CD4-positive, alpha-beta T cell treated with Interleukin-17A for 1 hour (primary cell): Measurements from ENCODE around the gene PRCC.
"Not testable (repeated sequence)": the region's sequence is repeated elsewhere in the genome, so short reads cannot be mapped to it uniquely, and the experiment has no call there.

Experiments used
- DNase-seq: peaks from one replicate; pipeline ENCODE4 v3.0.0-alpha.2; 2020

The PRCC gene

DNA sequence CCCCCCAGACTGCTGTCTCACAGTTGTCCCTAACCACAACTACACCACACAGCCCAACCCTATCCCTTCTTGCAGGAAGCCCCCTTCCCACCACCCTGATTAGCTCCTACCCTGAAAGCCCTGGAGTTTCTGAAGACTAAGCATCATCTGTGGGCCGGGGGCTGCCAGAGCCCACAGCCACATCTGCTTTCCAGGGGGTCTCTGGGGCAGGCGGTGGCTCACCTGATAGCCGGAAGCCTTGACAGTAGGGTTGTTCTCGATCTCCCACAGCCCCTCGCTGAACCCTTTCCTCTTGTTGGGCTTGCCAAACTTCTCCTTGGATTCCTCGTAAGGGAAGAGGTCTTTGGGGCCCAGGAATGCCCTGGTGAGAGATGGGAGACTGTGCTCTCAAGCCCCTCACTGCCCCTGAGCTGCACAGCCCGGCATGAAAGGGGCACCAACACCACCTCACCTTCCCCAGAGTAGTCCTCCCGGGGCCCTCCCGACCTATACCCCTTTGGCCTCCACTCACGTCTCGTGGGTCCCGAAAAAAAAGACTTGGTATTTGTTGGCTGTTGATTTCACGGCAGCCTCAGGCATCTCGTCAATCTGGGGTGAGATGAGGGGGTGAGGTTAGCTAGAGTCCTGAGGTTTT is 22.4 kb upstream of the PRCC start:
- DNase-seq, result no peak

DNA sequence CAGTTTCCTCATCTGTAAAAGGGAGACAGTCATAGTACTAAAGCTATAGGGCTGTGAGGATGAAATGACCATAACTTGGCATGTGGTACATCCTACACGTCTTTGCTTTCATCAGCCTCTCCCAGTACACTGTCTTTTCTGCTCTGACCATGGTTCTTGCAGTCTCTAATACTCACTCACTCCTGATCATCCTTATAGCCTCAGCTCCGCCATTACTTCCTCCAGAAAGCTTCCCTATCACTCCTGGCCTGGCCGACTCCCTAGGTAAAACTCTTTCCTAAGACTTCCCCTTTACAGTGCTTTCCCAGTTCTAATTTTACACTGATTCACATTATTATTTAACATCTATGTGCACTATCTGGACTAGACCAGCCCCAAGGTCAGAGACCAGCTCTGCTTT is 21.5 kb upstream of the PRCC start:
- DNase-seq, result no peak

DNA sequence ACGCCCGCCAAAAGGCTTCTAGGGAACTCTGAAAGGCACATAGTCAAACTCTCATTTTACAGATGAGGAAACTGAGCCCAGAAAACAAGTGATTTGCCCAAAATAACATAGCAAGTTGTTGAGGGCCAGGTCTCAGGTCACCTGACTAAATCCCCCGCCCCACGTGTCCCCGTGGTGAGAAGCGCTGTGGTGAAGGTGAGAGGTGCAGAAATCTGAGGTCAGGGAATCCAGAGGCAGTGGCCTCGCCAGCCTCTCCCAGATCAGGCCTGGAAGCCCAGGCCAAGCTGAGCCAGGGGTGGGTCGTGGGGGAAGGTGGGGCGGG is 21.0 kb upstream of the PRCC start:
- DNase-seq, result peak; percentile 51

DNA sequence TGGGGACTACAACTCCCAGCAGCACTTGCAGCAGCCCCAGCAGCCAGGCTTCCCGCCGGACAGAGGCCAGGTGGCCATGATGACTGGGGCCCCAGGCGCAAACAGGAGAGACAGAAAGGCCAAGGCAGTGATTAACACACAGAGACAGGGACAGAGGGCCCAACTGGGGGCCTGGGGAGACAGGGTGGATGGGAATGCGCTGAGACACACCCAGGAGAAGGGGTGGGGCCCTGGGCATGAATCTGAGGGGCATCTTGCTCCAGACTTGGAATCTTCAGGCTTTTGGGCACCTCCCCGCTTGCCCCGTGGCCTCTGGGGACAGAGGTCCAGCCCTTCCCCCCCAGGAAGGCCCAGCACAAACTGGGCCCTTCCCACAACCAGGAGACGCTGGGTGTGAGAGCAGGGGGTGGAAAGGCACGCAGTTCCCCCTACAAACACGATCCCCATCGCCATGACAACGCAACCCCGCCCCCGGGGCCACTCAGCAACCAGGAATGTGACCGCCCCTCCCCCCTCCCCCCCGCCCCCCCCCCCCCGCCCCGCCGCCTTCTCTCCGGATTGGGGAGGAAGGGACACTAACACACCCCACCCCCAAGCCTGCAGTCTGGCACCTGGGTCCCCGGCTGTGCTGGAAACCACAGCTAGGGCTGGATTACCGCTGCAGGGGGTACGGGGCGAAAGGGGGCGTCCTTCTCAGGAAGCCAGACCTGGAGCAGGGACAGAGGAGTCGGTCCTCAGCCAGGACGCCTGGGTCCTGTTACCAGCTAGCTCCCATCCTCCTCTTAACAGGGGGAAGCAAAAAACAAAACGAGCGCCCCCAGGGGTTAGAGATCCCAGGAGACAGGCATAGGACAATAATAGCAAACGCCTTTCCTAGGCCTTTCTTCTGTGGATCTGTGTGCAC is 20.4 kb upstream of the PRCC start:
- peak; percentile 84 for DNase-seq

DNA sequence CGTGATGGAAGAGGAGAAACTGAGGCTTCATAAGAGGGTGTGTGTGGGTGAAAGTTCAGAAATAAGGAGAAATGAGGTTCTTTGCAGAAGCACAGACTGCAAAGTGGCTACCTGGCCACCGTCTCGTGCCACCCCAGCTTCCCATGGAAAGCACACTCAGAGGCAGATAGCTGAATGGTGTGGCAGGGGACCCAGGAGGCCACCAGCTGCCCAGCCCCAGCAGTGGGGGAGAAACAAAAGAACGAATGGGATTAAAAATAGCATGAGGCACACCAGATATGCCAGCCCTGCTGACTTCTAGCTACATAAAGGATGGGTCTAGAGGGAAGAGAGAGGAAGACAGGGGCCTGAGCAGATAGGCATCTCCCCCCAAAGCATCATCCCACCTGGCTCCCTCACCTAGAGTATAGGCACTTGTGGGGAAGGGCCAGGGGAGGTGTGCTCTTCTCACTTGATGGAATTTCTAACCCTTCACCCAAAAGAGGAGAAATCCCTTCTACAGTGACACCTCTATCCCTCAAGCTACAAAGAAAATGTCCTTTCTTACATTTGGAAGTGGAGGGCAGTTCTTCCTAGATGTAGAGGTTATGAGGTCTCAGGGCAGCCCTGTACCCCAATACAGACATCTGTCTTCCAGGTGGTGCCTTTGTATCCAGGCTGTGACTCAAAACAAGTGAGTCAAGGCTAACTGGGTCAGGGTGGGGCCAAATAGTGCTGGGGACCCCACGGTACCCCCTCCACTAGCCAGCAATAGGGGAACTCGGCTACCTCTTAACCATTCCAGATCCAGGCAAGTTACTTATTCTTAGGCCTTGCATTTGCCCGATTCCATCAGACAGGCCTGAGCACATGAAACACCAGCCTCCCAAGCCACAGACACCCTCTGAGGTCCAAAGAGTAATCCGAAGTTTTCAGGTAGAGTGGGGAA is 19.3 kb upstream of the PRCC start:
- DNase-seq, result no peak

DNA sequence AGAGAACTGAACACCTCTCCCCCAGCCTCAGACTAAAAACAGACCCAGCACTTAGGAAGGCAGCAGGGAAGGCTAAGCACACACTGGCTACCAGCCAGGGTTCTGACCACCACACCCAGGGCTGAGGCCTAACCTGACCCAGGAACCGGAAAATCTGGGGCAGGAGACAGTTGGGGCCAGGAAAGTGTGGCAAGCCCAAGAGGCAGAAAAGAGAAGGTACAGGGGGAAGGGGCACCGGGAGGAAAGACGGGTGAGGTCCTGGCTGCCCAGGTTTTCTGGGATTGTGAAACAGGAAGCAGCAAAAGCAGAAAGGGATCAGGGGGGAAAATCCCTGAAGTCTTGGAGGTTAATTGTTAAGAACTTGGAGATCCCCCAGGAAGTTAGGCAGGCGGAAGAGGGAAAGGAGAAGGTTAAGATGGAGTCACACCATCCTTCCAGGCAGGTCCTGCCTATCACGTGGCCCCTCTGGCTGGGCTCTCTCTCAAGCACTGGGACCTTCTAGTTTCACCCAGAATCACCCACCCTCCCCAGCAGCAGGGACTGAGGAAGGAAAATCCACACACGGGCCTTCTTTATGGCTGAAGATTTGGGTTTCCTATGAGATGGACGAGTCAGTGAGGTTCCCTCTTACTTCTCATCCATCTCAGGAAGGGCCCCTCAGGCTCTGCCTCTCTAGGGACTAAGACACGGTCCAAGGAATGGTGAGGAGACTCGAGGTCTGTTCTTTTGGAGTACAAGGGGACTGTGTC is 18.5 kb upstream of the PRCC start:
- DNase-seq, result peak; percentile 35

DNA sequence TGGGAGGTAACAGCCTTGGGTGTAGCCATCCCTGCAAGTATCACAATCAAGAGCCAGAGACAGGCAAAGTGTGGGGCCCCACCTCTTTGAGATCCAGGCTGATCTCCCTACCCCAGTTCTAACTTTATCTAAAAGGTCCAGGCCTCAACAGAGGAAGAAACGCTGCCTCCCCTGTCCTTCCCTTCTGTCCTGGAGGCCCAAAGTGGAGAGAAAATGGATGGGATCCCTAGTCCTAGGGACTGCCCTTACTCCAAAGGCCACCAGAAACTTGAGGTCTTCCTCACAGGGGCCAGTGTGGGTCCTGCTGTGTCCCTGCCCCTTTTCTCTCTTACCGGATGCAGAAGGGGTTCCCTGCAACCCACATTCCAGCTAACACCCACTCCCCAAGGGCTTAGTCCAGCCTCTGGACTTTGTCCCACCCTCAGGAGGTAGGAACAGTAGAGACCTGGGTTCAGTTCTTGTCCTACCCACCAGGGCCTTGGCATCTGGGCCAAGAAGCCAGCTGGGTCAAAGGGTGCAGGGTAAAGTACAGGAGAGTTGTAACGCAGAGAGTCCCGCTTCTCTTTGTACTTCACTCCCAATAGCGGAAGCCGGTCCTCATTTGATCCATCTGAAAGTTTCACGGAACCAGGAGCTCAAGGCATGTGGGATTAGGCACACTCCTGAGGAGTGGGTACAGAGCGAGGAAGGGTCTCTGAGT is 17.8 kb upstream of the PRCC start:
- DNase-seq, result no peak

DNA sequence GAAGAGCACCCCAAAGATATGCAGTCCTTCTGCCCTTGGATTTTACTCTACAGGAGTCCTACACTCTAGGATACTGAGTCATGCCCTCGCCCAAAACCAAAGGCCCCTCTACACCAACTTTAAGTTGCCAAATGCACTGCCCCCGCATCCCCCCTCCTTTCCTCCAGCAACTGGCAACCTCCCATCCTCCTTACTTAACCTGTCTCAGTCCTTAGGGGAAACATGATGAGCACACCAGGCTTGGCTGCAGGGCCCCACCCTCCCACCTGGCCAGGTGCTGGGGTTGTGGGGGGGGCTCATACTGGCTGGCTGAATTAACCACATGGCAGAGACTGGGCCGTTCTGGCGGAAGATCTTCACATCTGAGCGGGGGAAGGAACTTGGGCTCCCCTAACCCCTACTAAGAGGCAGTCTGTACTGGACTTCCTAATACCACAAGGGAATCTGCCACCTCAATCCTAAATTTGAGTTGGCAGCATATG is 17.1 kb upstream of the PRCC start:
- peak; percentile 52 for DNase-seq

DNA sequence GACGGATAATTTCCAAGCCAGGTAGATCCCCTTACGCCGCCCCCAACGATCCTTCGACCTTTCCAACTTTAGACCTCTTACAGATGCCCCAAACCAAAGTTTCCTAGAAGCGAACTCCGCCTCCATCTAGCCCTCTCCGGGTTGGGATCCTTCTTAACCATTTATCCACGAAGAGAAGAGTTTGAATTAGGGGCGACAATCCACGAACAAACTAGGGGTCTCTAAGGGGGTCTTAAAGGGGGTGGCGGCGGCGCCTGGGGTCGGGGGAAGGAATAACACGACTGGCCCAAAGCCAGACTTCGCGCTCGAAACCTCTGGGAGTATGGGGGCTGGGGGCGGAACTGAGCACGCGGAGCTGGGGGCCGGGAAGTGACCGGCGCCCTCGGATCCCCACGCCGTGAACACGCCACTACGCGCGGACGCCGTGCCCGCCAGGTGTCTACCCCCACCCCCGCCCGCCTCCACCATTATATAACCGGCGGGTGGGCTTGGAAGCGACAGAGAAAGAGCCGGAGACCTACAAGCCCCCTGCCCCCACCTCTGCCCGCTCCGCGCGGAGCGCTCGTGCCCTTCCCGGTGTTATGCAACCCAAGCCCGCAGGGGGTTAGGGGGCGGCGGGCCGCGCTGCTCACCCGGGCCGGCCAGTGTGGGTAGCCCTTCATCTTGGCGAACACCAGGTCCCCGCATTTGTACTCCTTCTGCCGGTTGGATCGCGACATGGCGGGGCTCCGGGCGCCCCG is 16.5 kb upstream of the PRCC start:
- peak; percentile 44 for DNase-seq

DNA sequence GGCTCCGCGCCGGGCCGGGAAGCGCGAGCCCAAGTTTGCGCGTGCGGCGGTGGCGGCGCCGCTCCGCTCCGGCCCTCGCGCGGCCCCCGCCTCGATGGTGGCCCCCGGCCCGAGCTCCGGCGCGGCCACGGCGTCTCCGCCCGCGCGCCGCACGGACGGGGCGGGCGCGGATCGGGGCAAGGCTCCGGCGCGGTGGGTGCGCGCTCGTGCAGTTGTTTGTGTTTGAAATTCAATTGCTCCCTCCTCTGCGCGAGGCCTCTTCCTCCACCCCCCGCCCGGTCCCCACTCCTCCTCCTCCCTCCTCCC is 15.9 kb upstream of the PRCC start, which contains the start of gene HDGF:
HDGF (minus strand) TSS at position 225 of the 306 bp plus-strand sequence. CDS start 246 bp downstream, outside the sequence.
- no peak for DNase-seq

DNA sequence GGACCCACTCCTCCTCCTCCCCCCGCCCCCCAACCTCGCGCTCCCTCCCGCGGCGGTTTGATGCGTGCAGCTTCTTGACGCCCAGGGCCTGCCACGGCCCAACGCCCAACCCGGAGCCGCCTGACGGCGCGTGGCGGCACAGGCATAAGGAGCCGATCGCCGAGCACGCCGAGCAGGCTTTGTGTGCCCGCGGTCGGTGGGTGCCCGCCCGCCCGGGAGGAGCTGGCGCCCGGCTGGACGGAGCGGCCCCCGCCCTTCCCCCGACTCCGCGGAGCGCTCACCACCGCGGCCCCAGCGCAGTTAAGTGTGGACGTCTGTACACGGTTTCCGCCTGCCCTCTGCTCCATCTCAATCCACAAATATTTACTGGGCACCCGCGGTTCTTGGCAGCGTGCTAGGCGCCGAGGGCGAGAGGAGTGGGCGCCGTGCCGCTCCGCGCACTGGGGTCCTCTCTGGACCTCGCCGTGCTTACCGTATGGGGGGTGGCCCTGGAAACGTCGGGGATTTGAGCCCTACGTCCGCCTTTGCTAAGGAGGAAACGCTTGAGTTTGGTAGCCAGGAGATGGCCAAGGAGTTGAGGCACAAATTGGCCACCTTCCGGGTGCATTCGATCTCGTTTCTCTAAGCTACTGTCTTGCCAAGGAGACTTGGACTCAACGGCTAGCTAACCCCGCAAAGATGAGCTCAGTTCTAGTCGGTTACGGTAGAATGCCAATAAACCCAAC is 15.4 kb upstream of the PRCC start:
- peak; percentile 98 for DNase-seq

DNA sequence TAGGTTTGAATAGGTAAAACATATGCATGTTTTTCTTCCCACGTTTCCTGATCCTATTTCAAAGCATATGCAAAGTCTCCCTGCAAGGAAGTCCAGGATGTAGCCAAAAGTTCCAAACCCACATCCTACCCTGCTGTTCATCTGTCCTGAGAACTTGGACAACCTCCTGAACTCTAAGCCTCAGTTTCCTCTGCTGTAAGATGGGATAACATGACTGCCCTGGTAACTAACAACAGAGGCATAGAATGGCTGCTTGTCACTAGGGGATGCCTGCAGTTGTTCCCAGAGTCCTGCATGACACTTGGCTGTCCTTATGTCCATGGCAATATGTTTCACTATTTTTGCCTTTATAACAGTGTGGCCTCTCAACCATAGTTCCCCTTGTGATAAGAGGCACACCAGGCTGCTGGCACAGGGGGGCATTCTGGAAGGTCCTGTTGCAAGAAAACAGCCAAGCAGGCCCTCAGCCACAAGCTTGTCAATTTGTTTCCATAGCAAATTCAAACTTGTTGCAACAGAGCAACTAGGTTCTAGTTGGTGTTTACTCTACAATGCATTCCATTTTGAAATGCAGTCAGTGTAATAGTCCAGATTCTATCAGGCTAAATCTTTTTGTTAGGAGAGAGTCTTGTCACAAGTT is 14.4 kb upstream of the PRCC start:
- DNase-seq, result no peak

DNA sequence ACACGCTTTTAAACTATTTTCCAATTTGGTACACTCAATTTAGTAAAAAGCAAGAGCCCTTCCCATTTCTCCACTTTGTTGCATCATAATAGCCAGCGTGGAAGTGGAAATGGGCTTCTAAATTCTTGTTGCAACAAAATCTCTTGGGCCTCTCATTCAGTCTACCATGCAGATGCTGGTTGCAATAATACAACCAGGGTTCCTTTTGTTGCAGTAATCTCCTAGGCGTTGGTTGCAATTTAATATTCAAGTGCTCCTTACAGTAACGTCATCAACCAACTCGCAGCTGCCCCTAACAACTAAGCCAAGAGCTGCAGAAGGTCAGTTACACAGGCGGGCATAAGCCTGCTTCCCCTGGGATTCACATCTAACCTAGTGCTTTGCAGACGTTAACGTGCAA is 13.1 kb upstream of the PRCC start:
- DNase-seq, result no peak

DNA sequence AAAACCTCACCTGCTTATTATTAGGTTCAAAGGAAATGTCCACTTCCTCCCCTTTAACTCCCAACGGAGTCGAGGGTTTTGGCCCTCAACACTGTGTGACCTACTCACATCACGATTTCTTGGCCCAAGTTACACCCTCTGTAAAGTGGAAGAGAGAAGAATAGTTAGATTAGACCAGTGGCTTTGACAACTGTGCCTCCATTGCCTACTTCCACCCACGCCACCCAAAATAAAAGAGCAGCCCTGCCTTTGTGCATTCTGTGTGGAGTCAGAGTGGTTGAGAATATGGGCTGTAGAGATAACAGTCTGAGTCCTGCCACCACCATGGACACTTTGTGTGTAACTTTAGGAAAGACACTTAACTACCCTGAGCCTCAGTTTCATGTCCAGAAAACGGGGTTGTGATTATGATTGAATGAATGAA is 11.8 kb upstream of the PRCC start:
- DNase-seq, result no peak

DNA sequence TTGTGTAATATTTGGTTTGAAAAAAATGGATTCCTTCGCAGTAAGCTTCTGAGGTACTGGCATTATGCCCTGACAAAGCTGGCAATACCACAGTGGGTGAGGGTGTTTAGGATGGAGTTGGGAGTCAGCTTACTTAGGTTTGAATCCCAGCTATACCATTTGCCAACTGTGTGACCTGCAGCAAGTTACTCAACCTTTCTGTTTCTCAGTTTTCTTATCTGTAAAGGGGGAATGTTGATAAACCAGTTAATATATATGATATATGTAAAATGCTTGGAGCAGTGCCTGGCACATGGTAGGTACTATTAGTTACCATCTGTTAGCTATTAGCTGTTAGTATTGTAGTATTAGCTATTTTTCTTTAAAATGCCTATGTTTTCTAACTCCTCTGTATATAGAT is 11.0 kb upstream of the PRCC start:
- no peak for DNase-seq

DNA sequence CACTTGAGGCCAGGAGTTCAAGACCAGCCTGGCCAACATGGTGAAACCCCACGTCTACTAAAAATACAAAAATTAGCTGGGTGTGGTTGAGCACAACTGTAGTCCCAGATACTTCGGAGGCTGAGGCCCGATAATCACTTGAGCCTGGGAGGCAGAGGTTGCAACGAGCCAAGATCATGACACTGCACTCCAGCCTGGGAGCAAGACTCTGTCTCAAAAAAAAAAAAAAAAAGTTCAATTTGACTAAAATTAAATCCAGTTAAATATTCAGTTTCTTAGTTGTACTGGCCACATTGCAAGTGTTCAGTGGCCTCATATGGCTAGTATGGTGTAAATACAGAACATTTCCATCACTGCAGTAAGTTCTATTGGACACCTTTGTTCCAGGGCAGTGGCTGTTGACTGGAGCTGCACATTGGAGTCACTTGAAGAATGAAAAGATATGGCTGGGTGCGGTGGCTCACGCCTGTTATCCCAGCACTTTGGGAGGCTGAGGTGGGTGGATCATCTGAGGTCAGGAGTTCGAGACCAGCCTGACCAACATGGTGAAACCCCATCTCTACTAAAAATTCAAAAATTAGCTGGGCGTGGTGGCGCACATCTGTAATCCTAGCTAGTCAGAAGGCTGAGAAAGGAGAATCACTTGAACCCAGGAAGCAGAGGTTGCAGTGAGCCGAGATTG is 9.6 kb upstream of the PRCC start:
- not testable (repeated sequence) for DNase-seq

DNA sequence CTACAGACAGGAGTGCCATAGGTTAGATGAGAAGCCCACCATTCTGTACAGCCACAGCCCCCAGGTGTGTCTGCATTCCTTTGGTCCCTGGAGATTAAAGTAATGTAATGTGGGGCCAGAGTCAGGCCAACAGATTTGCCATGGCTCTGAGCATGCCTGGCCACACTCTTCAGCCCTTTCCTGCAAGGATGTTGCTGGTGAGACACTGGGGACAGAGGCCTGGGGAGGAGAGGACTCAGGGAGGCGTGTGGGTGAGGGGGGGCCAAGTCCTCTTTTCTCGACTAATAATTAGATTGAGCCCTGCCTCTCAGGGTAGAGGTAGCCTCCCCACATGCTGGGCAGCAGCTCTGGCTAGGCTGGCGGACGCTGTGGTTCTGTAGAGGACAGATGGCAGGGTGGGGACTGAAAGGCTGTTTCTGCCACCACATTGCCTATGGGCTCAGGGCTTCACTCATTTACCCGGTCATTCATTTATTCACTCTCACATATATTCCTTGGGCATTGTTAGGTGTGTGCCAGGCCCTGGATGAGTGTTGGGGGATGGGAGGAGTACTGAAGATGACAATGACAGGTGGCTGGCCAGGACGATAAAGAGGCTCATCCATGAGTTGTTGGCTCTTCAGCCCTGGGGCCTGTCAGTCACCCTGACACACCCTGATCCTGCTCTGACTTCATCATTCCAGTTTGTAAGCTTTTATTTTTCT is 7.1 kb upstream of the PRCC start:
- DNase-seq, result no peak

DNA sequence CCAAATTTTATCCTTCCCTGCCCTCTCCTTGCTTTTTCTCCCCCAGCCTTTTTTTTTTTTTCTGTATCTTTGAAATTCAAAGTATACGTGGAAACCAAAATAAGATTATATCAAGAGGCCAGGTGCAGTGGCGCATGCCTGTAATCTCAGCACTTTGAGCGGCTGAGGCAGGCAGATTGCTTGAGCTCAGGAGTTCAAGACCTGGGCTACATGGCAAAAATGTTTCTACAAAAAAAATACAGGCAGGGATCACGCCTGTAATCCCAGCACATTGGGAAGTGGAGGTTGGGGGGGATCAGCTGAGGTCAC is 6.6 kb upstream of the PRCC start:
- DNase-seq, result no peak

DNA sequence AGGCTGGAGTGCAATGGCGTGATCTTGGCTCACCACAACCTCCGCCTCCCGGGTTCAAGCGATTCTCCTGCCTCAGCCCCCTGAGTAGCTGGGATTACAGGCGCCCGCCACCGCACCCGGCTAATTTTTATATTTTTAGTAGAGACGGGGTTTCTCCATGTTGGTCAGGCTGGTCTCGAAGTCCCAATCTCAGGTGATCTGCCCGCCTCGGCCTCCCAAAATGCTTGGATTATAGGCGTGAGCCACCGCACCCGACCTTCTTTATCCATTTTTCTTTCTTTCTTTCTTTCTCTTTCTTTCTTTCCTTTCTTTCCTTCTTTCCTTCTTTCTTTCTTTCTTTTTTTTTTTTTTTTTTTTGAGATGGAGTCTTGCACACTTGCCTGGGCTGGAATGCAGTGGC is 2.2 kb upstream of the PRCC start:
- not testable (repeated sequence) for DNase-seq
